CD8-positive, alpha-beta memory T cell (primary cell): Measurements from ENCODE around the gene TROAP. TPM values are rescaled to one million over a fixed set of nuclear protein-coding genes. Genes with fewer than 3 reads are reported as not detected.

Source experiments
- CTCF ChIA-PET: fragments of 350-600 bp; sonication (Branson Sonifier 250); formaldehyde crosslinking; loops from one replicate; lab custom pipeline; 2021; ENCODE audit warnings: antibody characterized with exemption; lab: Charles Lee
- POLR2A ChIA-PET: fragments of 350-600 bp; sonication (Branson Sonifier 250); formaldehyde crosslinking; loops from one replicate; lab custom pipeline; 2021; ENCODE audit warnings: antibody characterized with exemption; lab: Charles Lee
- DNase-seq, 5 donors: peaks; one replicate each; pipeline versions ENCODE4 v3.0.0 to v3.0.0-alpha.2; 2020 to 2022; ENCODE audit warnings: mixed read lengths in 1 of 5
- H3K27ac ChIP-seq: one replicate; pipeline ENCODE4 v1.7.0; 2013; ENCODE audit warnings: low read depth, mild to moderate bottlenecking, low read length, moderate library complexity
- H3K27me3 ChIP-seq: 2 replicates; pipeline ENCODE4 v1.7.0; 2013; ENCODE audit warnings: low read length, mild to moderate bottlenecking; ENCODE audit not compliant: insufficient read depth, poor library complexity, severe bottlenecking
- H3K36me3 ChIP-seq: 2 replicates; pipeline ENCODE4 v1.7.0; 2013; ENCODE audit warnings: mild to moderate bottlenecking, low read length, moderate library complexity; ENCODE audit not compliant: insufficient read depth
- H3K4me1 ChIP-seq: 2 replicates; pipeline ENCODE4 v1.7.0; 2013; ENCODE audit warnings: mild to moderate bottlenecking, low read length, moderate library complexity; ENCODE audit not compliant: insufficient read depth
- H3K4me3 ChIP-seq: 2 replicates; pipeline ENCODE4 v1.7.0; 2013; ENCODE audit warnings: mild to moderate bottlenecking, low read length
- H3K9me3 ChIP-seq: 2 replicates; pipeline ENCODE4 v1.7.0; 2013; ENCODE audit warnings: mild to moderate bottlenecking, low read length
- H3K27ac Mint-ChIP-seq, 8 donors: one replicate each; pipeline ENCODE4 v1.8.0; 2020 to 2021; ENCODE audit warnings: mixed read lengths in 8 of 8, mild to moderate bottlenecking in 6 of 8, inconsistent platforms in 3 of 8, moderate library complexity in 3 of 8
- H3K27me3 Mint-ChIP-seq, 2 donors: one replicate each; pipeline ENCODE4 v1.8.0; 2020 to 2021; ENCODE audit warnings: mixed read lengths in 2 of 2, mild to moderate bottlenecking in 1 of 2, moderate library complexity in 1 of 2
- H3K36me3 Mint-ChIP-seq, 3 donors: one replicate each; pipeline ENCODE4 v1.8.0; 2020 to 2021; ENCODE audit warnings: mixed read lengths in 3 of 3, inconsistent platforms in 1 of 3, mild to moderate bottlenecking in 1 of 3
- H3K4me1 Mint-ChIP-seq, 3 donors: one replicate each; pipeline ENCODE4 v1.8.0; 2020 to 2021; ENCODE audit warnings: mixed read lengths in 3 of 3, inconsistent platforms in 1 of 3, mild to moderate bottlenecking in 1 of 3
- H3K4me3 Mint-ChIP-seq, 7 donors: one replicate each; pipeline ENCODE4 v1.8.0; 2020 to 2021; ENCODE audit warnings: mixed read lengths in 7 of 7, mild to moderate bottlenecking in 6 of 7, moderate library complexity in 4 of 7, inconsistent platforms in 2 of 7
- H3K9me3 Mint-ChIP-seq, 5 donors: one replicate each; pipeline ENCODE4 v1.8.0; 2020 to 2022; ENCODE audit warnings: mixed read lengths in 5 of 5, mild to moderate bottlenecking in 3 of 5, moderate library complexity in 2 of 5, inconsistent platforms in 1 of 5
- polyA plus RNA-seq: library from polyadenylated mRNA; unstranded; fragments of 300-500 nt; fragmentation: Illumina TruSeq; gene quantifications from one replicate; pipeline ENCODE4 v1.2.3, GENCODE V29; 2021
- total RNA-seq, 2 experiments: library from RNA; stranded (reverse); gene quantifications; one replicate each; pipeline ENCODE4 v1.2.3, GENCODE V29; 2021

TROAP gene
- total and polyA plus RNA-seq, 3 experiments from 2014 or later: 0.79 to 35.0 (median 33.6) TPM

GRCh38 chr12:49336645-49337584, 13.9 kb downstream of the TROAP start, which contains the start of gene C1QL4:
Gene C1QL4 (minus strand): TSS chr12:49337188. CDS start chr12:49336477, 711 bp downstream.
- Histone ChIP-seq H3K4me3 (peak within 1 kb of the TSS; percentile 46), H3K27me3 (peaks cover 29% of the 10 kb centered on the region), H3K36me3 (no peaks in the 10 kb centered on the region), H3K9me3 (no peaks in the 10 kb centered on the region), H3K4me1 (peaks cover 11% of the 10 kb centered on the region), H3K27ac (peak within 1 kb of the TSS; percentile 16)
- ChIA-PET CTCF (interaction anchor here (0.7 to 3.6 kb wide), 19 partner anchors 10 to 857 kb away, joined by 3 to 26 read pairs (median 3); partner anchors contain the start of genes DNAJC22, PRPH, SPATS2 and TROAP), POLR2A (no interaction called here)
- H3K9me3 Mint-ChIP-seq: no peaks in the 10 kb centered on the region
- peaks cover 19 to 39% (median 20%) of the 10 kb centered on the region in 3 donors for H3K4me1 Mint-ChIP-seq
- DNase-seq: peak; percentile 80 to 90 (median 85)
- peak within 1 kb of the TSS; percentile 27 to 89 (median 75) for H3K4me3 Mint-ChIP-seq
- H3K36me3 Mint-ChIP-seq: no peaks in the 10 kb centered on the region
- peaks cover 42 to 61% of the 10 kb centered on the region in 2 donors for H3K27me3 Mint-ChIP-seq
- peak within 1 kb of the TSS in 3 of 8 donors; percentile 51 to 77 (median 64) for H3K27ac Mint-ChIP-seq

GRCh38 chr12:49338830-49339463, 15.9 kb downstream of the TROAP start:
- H3K9me3 Mint-ChIP-seq: no peaks in the 10 kb centered on the region
- no peaks in the 10 kb centered on the region for H3K36me3 Mint-ChIP-seq
- H3K4me1 ChIP-seq: peaks cover 31% of the 10 kb centered on the region
- H3K27me3 Mint-ChIP-seq: peaks cover 42 to 49% of the 10 kb centered on the region in 2 donors
- peaks cover 36% of the 10 kb centered on the region for H3K27me3 ChIP-seq
- peaks cover 30 to 52% (median 35%) of the 10 kb centered on the region in 3 donors for H3K4me1 Mint-ChIP-seq
- no peak overlapping the region for H3K4me3 ChIP-seq
- no peaks in the 10 kb centered on the region for H3K9me3 ChIP-seq
- ChIA-PET POLR2A (no interaction called here), CTCF (interaction anchor here (0.7 to 3.6 kb wide), 6 partner anchors 15 to 48 kb away, joined by 3 to 26 read pairs (median 4); partner anchors contain the start of genes SPATS2 and TROAP)
- H3K36me3 ChIP-seq: no peaks in the 10 kb centered on the region
- no peak overlapping the region for H3K4me3 Mint-ChIP-seq
- DNase-seq: no peak
- H3K27ac ChIP-seq: no peak overlapping the region
- no peak overlapping the region for H3K27ac Mint-ChIP-seq

GRCh38 chr12:49339464-49339861, 16.4 kb downstream of the TROAP start:
- peaks cover 39 to 46% of the 10 kb centered on the region in 2 donors for H3K27me3 Mint-ChIP-seq
- no peaks in the 10 kb centered on the region for H3K36me3 Mint-ChIP-seq
- Histone ChIP-seq H3K9me3 (no peaks in the 10 kb centered on the region), H3K4me1 (peaks cover 34% of the 10 kb centered on the region), H3K27ac (no peak overlapping the region), H3K4me3 (no peak overlapping the region), H3K36me3 (no peaks in the 10 kb centered on the region), H3K27me3 (peaks cover 41% of the 10 kb centered on the region)
- peaks cover 33 to 56% (median 40%) of the 10 kb centered on the region in 3 donors for H3K4me1 Mint-ChIP-seq
- H3K9me3 Mint-ChIP-seq: no peaks in the 10 kb centered on the region
- H3K4me3 Mint-ChIP-seq: no peak overlapping the region
- no peak for DNase-seq
- ChIA-PET CTCF (interaction anchor here (0.9 to 3.6 kb wide), 3 partner anchors 16 to 49 kb away, joined by 3 to 26 read pairs (median 3); no protein-coding TSS in a partner anchor), POLR2A (no interaction called here)
- H3K27ac Mint-ChIP-seq: no peak overlapping the region

- H3K27ac ChIP-seq: no peak overlapping the region
- H3K36me3 Mint-ChIP-seq: no peaks in the 10 kb centered on the region
- H3K27ac Mint-ChIP-seq: no peak overlapping the region
- no peaks in the 10 kb centered on the region for H3K9me3 ChIP-seq
- peaks cover 36% of the 10 kb centered on the region for H3K27me3 ChIP-seq
- peaks cover 34% of the 10 kb centered on the region for H3K4me1 ChIP-seq
- H3K4me3 Mint-ChIP-seq: peak overlapping the region in 5 of 7 donors; percentile 4 to 76 (median 46)
- DNase-seq: no peak
- H3K4me1 Mint-ChIP-seq: peaks cover 33 to 55% (median 42%) of the 10 kb centered on the region in 3 donors
- no peaks in the 10 kb centered on the region for H3K36me3 ChIP-seq
- H3K4me3 ChIP-seq: no peak overlapping the region
- ChIA-PET CTCF (interaction anchor here (1.6 kb wide), 1 partner anchor 22 kb away, joined by 5 read pairs; no protein-coding TSS in a partner anchor), POLR2A (no interaction called here)
- peaks cover 31 to 39% of the 10 kb centered on the region in 2 donors for H3K27me3 Mint-ChIP-seq
- H3K9me3 Mint-ChIP-seq: no peaks in the 10 kb centered on the region
These were observed 17.2 kb downstream of the TROAP start for GRCh38 chr12:49340095-49340870.

GRCh38 chr12:49340971-49341776, 18.1 kb downstream of the TROAP start:
- peaks cover 35 to 60% (median 42%) of the 10 kb centered on the region in 3 donors for H3K4me1 Mint-ChIP-seq
- peak overlapping the region in 5 of 7 donors; percentile 38 to 76 (median 55) for H3K4me3 Mint-ChIP-seq
- POLR2A ChIA-PET: interaction anchor here (0.5 to 0.8 kb wide), 2 partner anchors 21 to 210 kb away, joined by 3 to 5 read pairs; partner anchors contain the start of gene TUBA1B
- Histone ChIP-seq H3K4me3 (no peak overlapping the region), H3K9me3 (no peaks in the 10 kb centered on the region), H3K36me3 (no peaks in the 10 kb centered on the region), H3K27me3 (peaks cover 39% of the 10 kb centered on the region), H3K27ac (no peak overlapping the region), H3K4me1 (peaks cover 42% of the 10 kb centered on the region)
- peak overlapping the region in 1 of 8 donors; percentile 65 for H3K27ac Mint-ChIP-seq
- DNase-seq: no peak
- CTCF ChIA-PET: interaction anchor here (1.1 to 3.8 kb wide), 16 partner anchors 8 to 242 kb away, joined by 3 to 109 read pairs (median 6); partner anchors contain the start of genes PRPH, SPATS2 and TROAP
- no peaks in the 10 kb centered on the region for H3K36me3 Mint-ChIP-seq
- H3K27me3 Mint-ChIP-seq: peaks cover 32 to 40% of the 10 kb centered on the region in 2 donors
- H3K9me3 Mint-ChIP-seq: no peaks in the 10 kb centered on the region

GRCh38 chr12:49341777-49342065, 18.7 kb downstream of the TROAP start:
- H3K36me3 ChIP-seq: no peaks in the 10 kb centered on the region
- H3K27me3 ChIP-seq: peaks cover 39% of the 10 kb centered on the region
- DNase-seq: no peak
- ChIA-PET POLR2A (interaction anchor here (0.5 kb wide), 2 partner anchors 21 to 371 kb away, joined by 3 to 5 read pairs; no protein-coding TSS in a partner anchor), CTCF (interaction anchor here (0.8 to 3.8 kb wide), 19 partner anchors 8 to 242 kb away, joined by 3 to 109 read pairs (median 5); partner anchors contain the start of genes PRPH, SPATS2 and TROAP)
- no peak overlapping the region for H3K27ac Mint-ChIP-seq
- peaks cover 44% of the 10 kb centered on the region for H3K4me1 ChIP-seq
- H3K4me1 Mint-ChIP-seq: peaks cover 39 to 64% (median 47%) of the 10 kb centered on the region in 3 donors
- H3K9me3 ChIP-seq: no peaks in the 10 kb centered on the region
- H3K27ac ChIP-seq: no peak overlapping the region
- H3K4me3 ChIP-seq: no peak overlapping the region
- no peaks in the 10 kb centered on the region for H3K36me3 Mint-ChIP-seq
- peaks cover 34 to 44% of the 10 kb centered on the region in 2 donors for H3K27me3 Mint-ChIP-seq
- H3K4me3 Mint-ChIP-seq: peak overlapping the region in 6 of 7 donors; percentile 38 to 91 (median 57)
- no peaks in the 10 kb centered on the region for H3K9me3 Mint-ChIP-seq
